NCI-H2107 treated with DMSO at 0.1 percent for 48 hours (cell line): ENCODE measurements around the gene CYTL1.
"Not testable (repeated sequence)": the region's sequence is repeated elsewhere in the genome, so short reads cannot be mapped to it uniquely, and the experiment has no call there.

ENCODE experiments used
- DNase-seq: peaks from one replicate; lab custom pipeline; 2025; ENCODE audit not compliant: unreplicated experiment; lab: John Stamatoyannopoulos, UW

The CYTL1 gene

DNA sequence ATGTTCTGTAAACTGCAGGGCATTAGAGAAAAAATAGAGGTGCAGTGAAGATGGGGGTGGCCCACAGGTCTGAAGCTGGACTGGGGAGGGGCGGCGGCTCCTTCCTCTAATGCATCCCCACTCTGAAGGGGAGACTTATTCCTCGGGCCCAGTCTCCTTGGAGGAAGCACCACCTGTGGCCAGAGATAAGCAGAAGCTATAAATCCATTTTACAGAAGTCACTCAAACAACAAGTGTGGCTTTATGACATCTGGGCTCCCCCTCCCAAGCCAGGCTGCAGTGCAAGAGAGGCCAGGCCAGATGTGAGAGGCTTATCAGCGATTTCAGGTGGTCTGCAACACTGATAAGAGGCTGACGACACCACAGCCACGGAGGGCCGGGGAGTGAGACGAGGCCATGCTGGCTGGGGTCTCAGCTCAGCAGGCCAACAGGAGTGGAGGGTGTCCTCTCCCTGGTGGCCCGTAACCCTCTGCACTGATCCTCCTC is 15.8 kb downstream of the CYTL1 start:
- DNase-seq = no peak

DNA sequence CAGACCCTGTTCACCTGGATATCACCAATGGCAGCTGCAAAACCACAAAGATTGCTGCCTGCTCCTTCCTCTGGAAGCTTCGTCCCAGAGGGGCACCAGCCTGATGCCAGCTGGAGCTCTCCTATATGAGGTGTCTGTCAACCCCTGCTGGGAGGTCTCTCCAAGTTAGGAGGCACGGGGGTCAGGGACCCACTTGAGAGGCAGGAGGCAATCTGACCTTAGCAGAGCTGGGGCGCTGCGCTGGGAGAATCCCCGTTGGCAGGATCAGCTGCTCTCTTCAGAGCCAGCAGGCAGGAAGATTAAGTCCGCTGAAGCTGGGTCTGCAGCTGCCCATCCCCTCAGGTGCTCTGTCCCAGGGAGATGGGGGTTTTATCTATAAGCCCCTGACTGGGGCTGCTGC is 17.6 kb downstream of the CYTL1 start:
- not testable (repeated sequence) for DNase-seq

DNA sequence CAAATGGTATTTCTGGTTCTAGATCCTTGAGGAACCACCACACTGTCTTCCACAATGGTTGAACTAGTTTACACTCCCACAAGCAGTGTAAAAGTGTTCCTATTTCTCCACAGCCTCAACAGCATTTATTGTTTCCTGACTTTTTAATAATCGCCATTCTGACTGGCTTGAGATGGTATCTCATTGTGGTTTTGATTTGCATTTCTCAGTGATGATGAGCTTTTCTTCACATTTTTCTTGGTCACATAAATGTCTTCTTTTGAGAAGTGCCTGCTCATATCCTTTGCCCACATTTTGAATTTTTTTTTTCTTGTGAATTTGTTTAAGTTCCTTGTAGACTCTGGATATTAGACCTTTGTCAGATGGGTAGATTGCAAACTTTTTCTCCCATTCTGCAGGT is 22.3 kb downstream of the CYTL1 start:
- DNase-seq = not testable (repeated sequence)

GRCh38 chr4:4995908-4996265 is 23.4 kb downstream of the CYTL1 start:
- no peak for DNase-seq

GRCh38 chr4:4995103-4995907 is 24.0 kb downstream of the CYTL1 start:
- DNase-seq = no peak

DNA sequence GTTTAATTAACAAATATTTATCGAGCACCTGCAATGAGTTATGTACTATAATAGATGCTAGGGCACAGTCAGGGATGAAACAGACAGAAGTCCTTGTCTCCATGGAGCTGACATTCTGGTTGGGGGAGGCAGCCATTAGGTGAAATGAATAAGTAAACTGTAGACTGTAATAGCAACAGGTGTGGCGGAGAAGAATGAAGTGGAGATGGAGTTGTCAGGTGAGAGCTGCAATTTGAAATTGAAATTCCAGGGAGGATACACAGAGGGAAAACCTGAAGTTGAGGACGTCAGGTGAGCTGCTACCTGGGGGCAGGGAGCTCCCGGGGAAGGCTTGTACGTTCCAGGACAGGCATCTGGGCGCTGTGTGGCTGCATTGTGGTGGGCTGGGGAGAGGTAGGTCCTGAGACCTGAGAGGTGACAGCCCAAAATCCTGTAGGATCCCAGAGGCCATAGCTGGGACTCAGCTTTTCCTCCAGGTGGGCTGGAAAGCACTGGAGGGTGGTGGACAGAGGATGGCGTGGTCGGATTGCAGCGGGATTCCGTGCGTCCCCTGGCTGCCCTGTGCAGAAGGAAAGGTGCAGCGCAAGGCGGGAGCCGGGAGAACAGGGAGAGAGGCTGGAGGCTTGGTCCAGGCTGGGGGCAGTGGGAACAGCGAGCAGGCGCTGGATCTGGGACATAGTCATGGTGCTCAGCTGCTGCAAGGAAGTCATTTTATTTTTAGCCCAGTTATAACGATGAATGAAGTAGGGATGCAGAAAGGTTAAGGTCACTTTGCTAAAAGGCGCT is 24.8 kb downstream of the CYTL1 start:
- no peak for DNase-seq

- no peak for DNase-seq
Observed at GRCh38 chr4:4992833-4993232, 26.4 kb downstream of the CYTL1 start.

GRCh38 chr4:4991541-4992099 is 27.6 kb downstream of the CYTL1 start:
- no peak for DNase-seq

GRCh38 chr4:4990857-4991540 is 28.3 kb downstream of the CYTL1 start:
- no peak for DNase-seq

GRCh38 chr4:4990329-4990728 is 28.9 kb downstream of the CYTL1 start:
- no peak for DNase-seq

DNA sequence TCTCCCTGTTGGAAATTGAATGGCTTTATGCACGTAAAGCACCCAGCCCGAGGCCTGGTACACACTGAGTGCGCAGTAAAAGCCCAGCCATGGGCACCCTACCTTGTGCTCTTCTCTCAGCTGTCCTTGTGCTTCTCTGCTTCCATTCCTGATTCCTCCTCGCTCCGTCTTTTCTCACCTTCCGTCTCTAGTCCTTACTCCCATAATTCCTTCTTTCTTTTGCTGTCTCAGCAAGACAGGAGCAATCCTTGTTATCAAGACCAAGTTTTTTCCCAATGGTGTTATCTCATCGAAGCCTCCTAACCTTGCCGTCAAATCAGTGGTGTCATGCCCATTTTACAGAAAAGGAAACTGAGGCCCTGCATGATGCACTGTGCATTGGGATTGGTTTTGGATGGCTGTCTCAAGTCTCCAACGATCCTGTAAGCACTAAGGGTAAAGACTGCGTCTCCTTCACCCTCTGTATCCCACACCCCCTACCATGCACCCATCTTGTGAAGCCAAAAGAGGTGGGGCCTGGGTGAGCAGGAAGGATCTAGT is 30.1 kb downstream of the CYTL1 start:
- DNase-seq = no peak

DNA sequence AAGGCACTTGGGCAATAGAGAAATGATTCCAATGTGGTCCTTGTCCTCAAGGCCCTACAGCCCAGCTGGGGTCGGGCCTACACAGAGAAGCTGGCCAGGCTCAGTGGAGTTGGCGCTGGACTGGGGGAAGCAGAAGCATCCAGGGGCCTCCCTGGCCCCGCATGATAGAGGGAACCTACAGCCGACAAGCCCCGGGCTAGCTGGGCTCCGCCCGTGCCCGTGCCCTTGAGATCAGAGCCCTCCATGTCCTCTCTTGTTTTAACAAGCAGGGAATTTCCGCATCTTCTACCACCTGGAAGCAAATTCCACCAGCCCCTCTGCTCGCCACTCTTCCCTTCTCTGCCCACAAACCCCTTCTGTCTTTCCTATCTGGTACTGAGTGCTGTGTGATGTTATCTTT is 31.6 kb downstream of the CYTL1 start:
- DNase-seq = no peak

DNA sequence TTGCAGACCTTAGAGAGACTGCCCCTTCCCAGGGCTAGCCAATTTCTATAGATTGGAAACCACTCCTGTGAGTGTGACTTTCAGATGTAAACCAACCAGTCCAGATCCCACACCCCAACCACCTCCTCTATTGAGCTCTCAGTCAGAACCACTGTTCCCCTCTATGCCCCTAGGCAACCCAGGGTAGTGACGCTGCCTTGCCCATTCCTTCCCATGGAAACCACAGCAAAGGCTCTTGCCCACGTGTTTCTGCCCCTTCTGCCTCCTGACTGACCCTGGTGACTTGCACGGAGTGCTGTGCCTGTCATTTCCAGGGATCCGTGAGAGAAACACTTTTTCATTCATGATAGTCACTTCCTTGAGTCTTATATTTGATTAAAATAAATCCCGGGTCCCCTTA is 32.4 kb downstream of the CYTL1 start:
- no peak for DNase-seq

- no peak for DNase-seq
Observed at GRCh38 chr4:4985844-4986243, 33.4 kb downstream of the CYTL1 start.

GRCh38 chr4:4985036-4985435 is 34.2 kb downstream of the CYTL1 start:
- no peak for DNase-seq

DNA sequence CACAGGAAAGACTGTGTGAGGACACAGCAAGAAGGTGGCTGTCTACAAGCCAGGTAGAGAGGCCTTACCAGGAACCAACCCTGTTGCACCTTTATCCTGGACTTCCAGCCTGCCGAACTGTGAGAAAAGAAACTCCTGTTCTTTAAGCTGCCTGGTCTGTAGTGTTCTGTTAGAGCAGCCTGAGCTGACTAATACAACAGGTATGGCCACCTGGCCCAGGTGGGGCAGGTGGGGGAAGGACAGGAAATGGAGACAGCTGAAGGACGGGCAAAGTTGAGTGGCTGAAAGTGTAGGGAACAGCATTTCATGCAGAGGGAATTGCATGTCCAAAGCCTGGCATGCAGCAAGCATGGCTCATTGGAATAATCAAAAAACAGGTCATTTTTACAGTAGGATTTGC is 35.1 kb downstream of the CYTL1 start:
- no peak for DNase-seq

DNA sequence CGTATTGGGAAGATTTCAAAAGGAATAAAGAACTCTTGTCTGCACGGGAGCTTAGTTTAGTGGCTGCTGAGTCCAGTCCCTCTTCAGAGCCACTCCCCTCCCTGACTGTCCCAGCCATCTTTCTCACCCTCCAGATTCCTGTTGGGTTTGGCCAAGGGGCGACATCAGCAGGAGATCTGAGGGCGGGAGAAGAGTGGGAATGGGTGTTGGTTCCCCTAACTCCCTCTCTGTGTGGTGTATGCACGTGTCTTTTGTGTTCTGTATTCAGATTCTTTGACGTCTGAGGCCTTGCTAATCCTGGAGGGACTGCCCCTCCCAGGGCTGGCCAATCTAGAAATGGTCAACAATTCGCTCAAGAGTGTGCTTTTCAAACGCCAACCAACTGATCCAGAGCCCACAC is 37.4 kb downstream of the CYTL1 start:
- no peak for DNase-seq

DNA sequence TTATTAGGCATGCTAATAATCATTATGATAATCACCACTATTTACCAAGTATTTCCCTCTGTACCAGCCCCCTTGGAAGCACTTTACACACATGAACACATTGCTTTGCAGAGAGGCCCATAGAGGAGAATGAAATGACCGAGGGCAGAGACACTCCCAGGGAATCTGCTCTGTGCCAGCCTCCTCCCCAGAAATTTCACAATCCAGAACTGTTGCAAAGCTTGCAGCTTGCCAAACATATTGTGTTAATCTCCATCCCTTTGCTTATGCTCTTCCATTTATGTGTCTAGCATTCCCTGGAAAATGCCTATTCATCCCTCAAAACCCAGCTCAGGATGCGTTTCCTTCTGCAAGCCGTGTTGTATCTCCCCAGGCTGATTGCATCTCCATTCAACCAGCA is 37.8 kb downstream of the CYTL1 start:
- DNase-seq = no peak

GRCh38 chr4:4980621-4981230 is 38.5 kb downstream of the CYTL1 start:
- no peak for DNase-seq

GRCh38 chr4:4979971-4980370 is 39.3 kb downstream of the CYTL1 start:
- DNase-seq = no peak

DNA sequence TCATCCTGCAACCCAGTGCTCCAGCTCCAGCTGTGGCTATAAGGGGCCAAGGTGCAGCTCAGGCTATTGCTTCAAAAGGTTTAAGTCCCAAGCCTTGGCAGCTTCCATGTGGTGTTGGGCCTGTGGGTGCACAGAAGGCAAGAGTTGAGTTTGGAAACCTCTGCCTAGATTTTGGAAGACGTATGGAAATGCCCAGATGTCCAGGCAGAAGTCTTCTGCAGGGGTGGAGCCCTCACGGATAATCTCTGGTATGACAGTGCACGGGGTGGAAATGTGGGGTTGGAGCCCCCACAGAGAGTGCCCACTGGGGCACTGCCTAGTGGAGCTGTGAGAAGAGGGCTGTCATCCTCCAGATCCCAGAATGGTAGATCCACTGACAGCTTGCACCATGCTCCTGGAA is 44.5 kb downstream of the CYTL1 start:
- no peak for DNase-seq
